NCI-H2196 treated with DMSO at 0.1 percent for 48 hours (cell line): ENCODE data around the gene USP11.

Experiments used
- DNase-seq: peaks from one replicate; lab custom pipeline; 2025; ENCODE audit not compliant: unreplicated experiment; lab: John Stamatoyannopoulos, UW

USP11 gene

GRCh38 chrX:47202877-47203276, 29.9 kb upstream of the USP11 start:
- no peak for DNase-seq

GRCh38 chrX:47204970-47205369, 27.8 kb upstream of the USP11 start:
- DNase-seq, result no peak

- DNase-seq, result no peak
Measured at GRCh38 chrX:47206316-47206715, 26.5 kb upstream of the USP11 start.

- DNase-seq, result no peak
Measured at GRCh38 chrX:47208108-47208507, 24.7 kb upstream of the USP11 start.

GRCh38 chrX:47209508-47210238, 23.1 kb upstream of the USP11 start:
- no peak for DNase-seq

- DNase-seq, result no peak
Measured at GRCh38 chrX:47210661-47211425, 22.0 kb upstream of the USP11 start.

- DNase-seq, result no peak
Measured at GRCh38 chrX:47212381-47213293, 20.2 kb upstream of the USP11 start.

GRCh38 chrX:47214435-47215077, 18.3 kb upstream of the USP11 start:
- DNase-seq, result no peak

- no peak for DNase-seq
Measured at GRCh38 chrX:47215291-47215900, 17.4 kb upstream of the USP11 start.

- no peak for DNase-seq
Measured at GRCh38 chrX:47216393-47216925, 16.4 kb upstream of the USP11 start.

GRCh38 chrX:47217121-47217851, 15.5 kb upstream of the USP11 start:
- peak; percentile 41 for DNase-seq

- peak; percentile 89 for DNase-seq
Measured at GRCh38 chrX:47217852-47218279, 14.9 kb upstream of the USP11 start.

- DNase-seq, result peak; percentile 48
Measured at GRCh38 chrX:47218280-47218919, 14.4 kb upstream of the USP11 start, which contains the start of gene CDK16. Gene CDK16 (plus strand): TSS chrX:47218681. CDS start chrX:47223558, 4,877 bp downstream.

- DNase-seq, result no peak
Measured at GRCh38 chrX:47218920-47219815, 13.6 kb upstream of the USP11 start.

GRCh38 chrX:47221756-47222155, 11.1 kb upstream of the USP11 start:
- DNase-seq, result no peak

GRCh38 chrX:47222751-47223350, 10.0 kb upstream of the USP11 start:
- no peak for DNase-seq

- no peak for DNase-seq
Measured at GRCh38 chrX:47223476-47224250, 9.1 kb upstream of the USP11 start.
